ENCODE results near the gene CAMK1.

Gene CAMK1

DNA sequence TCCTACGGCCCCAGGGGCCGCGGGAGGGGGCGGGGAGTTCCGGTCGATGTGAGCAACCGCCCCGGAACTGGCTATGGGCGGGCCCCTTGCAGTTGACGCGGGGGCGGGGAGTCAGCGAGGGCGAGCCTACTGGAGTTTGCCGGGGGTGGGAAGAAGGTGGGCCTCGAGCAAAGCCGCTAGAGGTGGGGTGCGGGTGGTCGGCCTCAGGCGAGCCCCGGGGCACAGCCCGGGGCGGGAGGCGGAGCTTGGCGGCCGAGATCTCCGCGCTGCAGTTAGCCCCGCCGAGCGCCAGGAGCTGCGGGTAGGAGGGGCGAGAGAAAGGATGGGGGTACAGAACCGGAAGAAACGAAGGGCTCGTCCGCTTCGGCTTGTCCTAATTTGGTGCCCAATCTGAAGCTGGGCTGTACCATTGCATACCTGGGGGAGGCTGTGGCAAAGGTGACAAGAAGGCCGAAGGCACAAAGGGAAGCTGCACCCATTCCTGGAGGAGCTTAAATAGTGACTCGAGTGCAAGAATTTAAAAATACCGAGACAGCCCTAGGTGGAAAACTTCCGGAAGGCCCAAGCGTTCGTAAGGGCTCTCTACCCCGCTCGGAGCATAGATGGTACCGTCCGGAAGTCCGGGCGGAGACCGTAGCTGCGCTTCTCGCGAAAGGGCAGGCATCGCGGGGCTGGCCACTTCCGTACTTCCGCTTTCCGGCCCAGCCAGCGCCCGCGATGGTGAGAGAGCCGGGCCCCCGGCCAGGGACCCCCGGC, 22.8 kb upstream of the CAMK1 start, which contains the start of the genes ARPC4 and TADA3:
Gene ARPC4, plus strand, starts transcription at position 678 of the 756 bp plus-strand sequence. Its CDS starts 40 bp downstream, at position 718.
Gene TADA3, minus strand, starts transcription at position 69 of the 756 bp plus-strand sequence. CDS start 1,007 bp downstream, outside the sequence.
- peak; percentile 74 for DNase-seq (ENCODE audit: low spot score)

DNA sequence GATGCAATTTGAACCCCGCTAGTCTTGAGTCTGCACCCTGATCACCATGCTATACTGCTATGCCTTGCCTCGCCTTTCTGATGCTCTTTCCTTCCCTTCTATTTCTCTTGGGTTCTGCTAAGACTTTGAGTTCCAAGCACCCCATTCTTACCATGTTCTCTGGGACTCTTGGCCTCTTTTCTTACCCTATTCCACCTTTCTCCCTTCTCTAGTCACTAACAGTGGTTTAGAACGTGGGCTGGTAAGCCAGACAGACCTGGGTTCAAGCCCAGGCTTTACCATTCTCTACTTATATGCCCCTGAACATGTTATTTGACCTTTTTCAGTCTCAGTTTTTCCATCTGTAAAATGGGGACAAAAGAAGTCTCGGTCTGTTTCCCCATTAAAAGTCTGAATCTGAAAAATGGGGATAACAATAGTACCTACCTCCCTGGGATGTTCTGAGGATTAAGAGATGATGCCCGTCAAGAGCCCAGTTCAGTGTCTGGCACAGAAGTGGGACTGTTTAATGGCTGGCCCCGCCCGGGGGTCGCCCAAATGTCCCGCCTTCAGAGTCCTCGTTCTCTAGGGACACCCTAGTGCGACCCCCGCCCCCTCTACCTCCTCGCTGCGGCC, 22.1 kb upstream of the CAMK1 start:
- DNase-seq (ENCODE audit: low spot score) = no peak

DNA sequence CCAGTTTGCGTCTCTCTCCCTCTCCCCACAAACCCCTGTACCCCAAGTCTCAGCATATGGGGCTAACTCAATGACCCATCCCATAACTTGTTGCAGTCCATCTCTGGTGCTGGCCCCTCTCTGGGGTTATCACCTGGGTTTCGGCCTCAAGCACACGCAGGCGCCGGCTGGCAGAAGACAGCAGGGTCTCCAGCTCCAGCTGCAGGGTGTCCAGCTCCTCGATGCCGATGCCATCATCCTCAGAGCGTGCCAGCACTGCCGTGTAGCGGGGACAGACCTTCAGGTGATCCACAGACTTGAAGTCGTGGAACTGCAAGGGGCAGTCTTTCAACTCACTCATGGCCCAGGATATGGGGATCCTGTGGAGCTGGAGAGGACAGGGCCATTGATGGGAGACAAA, 21.4 kb upstream of the CAMK1 start:
- no peak for DNase-seq (ENCODE audit: low spot score)

DNA sequence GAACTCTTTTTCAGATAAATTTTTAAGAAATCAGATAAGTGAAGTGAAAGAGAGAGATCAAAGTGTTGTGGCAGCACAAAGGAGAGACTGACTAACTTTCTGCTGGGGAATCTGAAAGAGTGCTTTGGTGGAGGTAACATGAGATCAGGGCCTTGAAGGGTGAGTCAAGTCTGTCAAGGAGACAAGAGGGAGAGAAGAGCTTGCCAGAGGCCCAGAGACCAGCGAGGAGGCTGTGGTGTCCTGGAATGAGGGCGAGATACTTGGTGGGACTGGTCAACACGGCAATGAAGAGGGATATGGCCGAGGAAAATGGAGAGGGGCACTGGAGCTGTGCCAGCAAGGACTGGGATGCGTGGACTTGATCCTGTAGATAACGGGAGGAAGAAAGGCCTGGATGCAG, 18.0 kb upstream of the CAMK1 start:
- no peak for DNase-seq (ENCODE audit: low spot score)

DNA sequence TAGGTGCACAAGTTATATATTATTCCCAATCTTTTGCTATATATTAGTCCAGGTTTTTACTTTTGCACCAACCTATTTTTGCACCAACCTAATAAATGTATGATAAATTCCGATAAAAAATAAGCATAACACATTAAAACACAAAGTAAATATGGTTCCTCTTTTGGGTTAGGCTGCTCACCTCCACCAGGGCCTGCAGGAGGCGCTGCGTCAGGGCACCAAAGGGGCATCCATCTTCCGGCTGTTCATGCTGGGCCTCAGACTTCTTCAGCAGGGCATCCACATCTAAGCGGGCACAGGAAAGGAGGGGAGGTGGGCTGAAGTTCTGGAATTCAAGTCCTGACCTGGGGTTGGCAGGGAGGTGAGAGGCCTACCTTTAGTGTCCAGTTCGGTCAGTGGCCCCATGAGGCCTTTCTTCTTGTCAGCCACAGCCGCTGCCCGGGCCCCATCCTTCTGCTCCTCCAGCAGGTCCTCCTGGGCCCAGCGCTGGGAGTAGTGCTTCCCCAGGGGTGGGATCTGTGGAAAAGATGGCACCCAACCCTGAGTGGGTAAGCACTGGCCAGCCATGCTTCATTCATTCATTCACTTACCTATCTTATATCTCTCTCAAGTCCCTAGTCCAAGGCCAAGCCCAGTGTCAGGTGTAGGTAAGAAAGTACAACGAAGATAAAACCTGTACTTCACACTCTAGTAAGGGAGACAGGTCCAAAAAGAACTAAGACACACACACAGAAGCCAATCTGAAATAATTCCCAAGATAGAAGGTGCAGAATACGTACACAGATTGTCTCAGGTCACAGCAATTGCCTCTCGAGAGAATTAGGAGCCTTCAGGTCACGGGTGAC, 17.3 kb upstream of the CAMK1 start:
- no peak for DNase-seq (ENCODE audit: low spot score)

DNA sequence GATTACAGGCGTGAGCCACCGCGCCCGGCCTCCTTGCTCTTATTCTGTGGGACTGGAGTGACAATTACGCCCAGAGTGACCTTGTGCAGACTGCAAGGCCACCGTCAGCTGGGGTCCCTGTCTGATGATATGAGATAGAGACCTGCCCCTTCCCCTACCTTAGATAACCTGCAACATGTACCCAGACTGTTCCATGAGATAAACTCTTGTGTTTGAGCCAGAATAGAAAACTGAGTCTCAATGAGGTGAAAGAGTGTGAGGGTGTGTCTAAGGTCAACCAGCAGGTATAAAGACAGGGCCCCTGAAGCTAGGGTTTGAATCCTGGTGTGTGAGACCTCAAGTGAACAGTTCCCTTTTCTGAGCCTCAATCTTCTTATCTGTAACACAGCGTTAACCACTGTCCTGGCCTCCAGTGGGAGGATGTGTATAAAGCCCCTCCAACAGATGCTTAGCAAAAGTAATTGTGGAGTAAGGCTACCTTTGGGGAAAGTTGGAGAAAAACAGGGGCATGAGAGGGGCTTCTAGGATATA, 16.5 kb upstream of the CAMK1 start:
- no peak for DNase-seq (ENCODE audit: low spot score)

DNA sequence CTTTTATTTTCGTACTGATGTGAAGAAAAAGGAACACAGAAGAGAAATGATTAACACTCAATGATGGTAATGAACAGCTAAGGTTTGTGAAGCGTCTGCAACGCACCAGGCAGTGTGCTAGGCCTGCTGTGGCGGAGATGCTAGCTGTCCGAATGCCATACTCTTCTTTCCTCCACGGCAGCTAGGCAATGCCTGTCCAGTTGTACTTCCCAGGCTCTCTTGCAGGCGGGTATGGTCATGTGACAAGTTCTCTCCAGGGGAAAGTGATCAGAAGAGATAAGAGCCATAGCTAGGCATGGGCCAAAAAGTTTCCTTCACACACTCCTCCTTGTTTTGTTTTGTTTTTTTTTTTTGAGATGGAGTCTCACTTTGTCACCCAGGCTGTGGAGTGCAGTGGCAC, 15.9 kb upstream of the CAMK1 start:
- no peak for DNase-seq (ENCODE audit: low spot score)

DNA sequence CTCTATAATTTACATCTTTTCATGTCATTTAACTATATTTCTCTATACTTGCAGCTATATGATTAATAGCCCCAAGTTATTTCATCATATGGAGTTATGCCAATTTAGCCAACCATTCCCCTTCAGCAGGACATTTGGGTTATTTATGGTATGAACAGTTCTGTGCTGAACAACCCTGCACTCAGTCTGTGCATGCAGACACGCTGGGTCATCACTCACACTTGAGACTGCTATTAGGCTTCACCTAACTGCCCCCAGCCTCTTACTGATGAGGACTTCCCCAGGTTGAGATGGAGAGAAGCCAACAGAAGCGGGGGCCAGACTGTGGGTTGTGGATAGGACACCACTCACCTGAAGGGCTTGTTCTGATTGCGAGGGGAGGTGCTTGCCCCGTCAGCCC, 15.2 kb upstream of the CAMK1 start:
- no peak for DNase-seq (ENCODE audit: low spot score)

DNA sequence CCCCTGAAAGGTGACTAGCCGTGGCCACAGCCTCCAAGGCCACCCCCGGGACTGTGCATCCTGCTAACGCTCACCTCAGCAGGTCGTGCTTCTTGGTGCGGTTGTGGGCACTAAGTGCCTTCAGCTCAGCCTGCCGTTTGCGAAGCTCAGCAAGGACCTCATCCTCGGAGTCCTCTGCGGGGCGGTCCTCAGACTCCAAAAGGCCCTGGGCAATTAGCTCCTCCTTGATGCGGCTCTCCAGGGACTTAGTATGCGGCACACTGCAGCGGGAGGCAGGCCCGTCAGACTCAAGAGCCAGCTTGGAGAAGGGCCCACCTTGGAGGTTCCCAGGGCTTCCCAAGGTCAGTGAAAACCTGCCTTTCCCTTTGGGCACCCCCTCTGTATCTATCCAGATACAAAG, 14.2 kb upstream of the CAMK1 start:
- DNase-seq (ENCODE audit: low spot score) = no peak

DNA sequence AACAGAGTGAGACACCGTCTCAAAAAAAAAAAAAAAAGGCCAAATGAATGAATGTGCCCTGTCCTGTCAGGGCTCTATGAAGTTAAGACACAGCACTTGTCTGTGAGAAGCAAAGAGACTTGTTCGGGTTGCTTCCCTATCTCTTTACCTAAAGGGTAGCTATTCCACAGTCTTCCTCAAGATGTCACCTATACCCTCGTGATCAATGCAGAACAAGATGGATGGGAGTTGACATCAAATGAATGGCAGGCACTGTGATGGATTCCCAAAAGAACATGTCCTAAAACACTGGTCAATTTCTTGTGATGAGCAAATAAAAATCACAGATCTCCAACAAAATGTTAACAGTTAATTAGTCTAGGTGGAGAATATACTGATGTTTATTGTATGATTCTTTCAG, 13.0 kb upstream of the CAMK1 start:
- no peak for DNase-seq (ENCODE audit: low spot score)

DNA sequence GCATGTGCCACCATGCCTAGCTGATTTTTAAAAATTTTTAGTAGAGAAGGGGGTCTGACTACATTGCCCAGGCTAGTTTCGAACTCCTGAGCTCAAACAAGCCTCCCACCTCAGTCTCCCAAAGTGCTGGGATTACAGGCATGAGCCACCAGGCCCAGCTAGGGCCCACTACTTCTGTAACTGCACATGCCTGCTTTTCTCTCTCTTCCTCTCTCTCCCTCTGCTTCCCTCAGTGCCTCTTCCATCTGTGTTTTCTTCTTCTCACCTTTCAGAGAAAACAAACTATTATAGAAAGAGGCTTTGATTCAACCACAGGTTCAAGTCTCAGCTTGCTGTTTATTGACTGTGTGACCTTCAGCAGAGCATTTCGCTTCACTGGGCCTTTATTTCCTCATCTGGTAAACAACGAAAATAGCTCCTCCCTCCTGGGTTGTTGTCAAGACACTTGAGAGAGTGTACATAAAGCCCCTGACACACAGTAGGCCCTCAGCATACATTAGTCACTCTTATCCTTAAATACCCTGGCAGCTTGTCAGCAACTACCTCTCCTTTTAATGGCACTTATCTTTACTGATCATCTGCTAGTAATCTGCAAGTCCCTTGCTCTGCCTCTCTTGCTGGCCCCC, 12.3 kb upstream of the CAMK1 start:
- no peak for DNase-seq (ENCODE audit: low spot score)

DNA sequence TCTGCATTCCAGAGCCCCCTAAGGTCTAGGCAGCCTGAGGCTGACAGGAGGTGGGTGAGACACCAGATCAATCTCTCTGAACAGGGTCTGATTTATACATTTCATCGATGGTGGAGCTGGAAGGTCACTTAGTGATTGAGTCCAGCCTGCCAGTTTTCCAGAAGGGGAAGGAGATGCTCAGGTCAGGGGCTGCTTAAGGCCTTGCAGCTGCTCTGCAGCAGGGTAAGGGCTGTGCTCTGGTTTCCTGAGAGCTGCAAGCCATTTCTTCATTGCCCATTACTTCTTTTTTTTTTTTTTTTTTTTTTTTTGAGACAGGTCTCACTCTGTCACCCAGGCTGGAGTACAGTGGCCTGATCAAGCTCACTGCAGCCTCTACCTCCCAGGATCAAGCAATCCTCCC, 11.8 kb upstream of the CAMK1 start:
- no peak for DNase-seq (ENCODE audit: low spot score)

DNA sequence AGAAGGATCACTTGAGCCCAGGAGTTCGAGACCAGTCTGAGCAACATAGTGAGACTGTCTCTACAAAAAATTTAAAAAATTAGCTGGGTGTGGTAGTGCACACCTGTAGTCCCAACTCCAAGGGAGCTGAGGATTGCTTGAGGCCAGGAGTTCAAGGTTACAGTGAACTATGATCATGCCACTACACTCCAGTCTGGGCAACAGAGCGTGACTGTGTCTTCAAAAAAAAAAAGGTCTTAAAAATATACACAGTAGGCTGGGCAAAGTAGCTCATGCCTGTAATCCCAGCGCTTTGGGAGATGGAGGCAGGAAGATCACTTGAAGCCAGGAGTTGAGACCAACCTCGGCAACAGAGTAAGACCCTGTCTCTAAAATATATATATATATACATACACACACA, 11.2 kb upstream of the CAMK1 start:
- no peak for DNase-seq (ENCODE audit: low spot score)

DNA sequence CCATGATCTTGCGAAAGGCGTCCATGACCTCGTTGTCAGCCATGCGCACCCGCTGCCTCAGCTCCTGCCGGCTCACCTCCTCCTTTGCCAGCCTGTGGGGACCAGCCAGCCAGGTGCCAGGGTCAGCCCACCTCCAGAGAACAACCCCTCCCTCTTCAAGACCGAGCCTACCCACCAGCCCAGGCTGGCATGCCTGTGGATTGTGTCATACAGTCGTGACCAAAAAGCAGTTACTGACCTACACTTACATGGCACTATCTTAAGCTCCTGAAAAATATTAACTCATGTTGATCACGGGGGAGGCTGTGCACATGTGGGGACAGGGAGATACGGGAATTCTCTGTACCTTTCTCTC, 10.7 kb upstream of the CAMK1 start:
- DNase-seq (ENCODE audit: low spot score) = no peak

DNA sequence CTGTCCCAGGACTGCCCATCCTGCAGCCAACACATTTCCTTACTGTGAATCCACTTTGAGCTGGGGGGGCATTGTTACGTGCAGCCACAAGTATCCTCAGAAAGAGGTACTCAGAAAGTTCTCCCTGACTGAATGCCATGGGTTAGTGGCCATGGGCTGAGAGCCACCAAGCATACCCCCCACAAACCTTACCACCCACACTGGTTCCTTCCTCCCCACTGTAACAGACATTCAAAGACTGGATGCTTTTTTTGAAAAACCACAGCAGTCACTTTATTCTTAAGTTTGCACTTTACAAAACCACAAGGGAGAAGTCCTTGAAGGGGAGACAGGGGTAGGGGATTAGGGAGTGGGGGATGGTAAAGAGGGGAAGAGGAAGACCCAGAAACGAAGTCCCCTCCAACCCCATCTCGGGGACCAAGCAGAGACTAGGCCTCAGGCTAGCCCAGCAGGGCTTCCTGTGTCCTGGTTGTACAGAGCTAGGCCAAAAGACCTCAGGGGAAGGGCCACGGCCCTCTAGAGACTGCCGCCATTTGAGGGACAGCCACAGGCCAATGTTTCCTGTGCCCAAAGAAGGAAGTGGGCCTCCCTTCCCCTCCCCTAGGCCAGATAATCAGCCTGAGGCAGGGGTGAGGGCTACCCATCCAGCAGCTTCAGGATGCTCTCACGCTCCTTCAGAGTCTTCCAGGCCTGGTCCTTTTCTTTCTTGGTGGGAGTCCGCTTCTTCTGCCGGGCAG, 10.1 kb upstream of the CAMK1 start:
- DNase-seq (ENCODE audit: low spot score) = no peak

DNA sequence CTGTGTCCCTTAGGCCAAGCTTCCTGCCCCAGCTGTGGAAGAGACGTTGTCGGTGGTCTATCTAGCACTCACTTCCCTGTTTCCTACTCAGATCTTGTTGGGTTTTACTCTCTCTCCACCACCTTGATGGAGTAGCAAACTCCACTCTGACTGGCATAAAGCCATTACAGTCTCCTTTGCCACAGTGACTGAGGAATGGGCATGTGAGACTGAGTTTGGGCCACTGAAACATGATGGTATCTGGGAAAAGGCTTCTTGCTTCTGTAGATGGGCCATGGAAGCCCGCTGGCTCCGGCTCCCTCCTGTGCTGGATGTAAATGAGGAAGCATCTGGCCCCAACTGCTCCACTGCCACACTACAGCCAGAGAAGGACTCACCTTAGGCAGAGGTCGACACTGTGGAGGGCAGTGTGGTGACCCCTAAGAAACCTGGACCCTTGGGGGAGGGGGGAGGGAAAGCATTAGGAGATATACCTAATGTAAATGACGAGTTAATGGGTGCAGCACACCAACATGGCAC, 9.4 kb upstream of the CAMK1 start:
- DNase-seq (ENCODE audit: low spot score) = no peak

DNA sequence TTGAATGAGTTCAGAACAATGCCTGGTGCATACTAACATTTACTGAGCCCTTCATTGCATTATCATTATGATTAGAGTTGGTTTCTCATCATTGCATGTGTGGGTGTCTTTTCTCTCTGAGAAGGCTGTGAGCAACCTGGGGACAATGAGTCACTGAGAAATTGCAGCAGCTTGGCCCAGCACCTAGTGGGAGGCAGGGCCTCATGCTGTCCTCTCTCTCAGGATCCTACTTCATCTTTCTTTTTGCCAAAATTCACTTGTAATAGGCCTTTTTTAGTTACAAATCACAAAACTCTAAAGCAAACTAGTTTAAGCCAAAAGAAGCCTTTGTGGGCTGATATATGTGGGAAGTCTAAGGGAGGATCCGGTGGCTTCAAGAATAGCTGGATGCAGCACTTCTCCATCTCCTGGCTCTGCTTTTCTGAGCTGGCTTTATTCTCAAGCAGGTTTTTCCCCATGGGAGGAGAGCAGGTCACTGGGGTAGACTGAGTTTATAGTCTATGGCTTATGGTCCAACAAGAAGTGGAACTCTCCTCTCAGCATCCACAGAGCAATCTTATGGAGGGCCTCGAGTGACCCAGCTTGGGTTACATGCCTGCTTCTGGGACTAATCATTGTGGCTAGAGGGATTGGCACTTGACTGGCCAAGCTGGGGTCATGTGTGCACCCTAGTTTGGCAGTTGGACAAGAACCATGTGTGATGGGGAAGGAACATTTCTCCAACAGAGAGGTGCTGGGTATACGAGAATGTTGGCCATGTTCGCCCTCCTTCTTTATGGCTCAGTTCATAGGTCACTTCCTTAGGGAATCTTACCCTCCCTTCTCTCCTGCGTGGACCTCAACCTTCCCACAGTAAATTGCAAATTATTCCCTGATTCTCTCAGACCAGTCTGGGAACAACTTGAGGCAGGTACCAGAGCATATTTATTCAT, 8.7 kb upstream of the CAMK1 start:
- DNase-seq (ENCODE audit: low spot score) = no peak

DNA sequence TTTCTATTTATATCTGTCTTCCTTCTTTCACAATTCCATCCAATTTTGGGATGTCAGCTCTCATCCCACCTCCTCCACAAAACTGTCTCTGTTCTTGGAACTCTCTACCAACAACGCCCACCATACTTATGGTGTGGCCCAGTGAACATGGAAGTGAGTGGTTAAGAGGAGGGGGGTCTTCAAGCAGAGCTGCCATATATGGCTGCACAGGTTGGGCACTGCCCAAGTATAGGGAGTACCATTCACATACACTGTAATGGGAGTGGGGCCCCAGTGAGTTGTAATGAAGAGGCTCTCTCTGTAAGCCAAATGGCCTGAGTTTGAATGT, 7.9 kb upstream of the CAMK1 start:
- no peak for DNase-seq (ENCODE audit: low spot score)

DNA sequence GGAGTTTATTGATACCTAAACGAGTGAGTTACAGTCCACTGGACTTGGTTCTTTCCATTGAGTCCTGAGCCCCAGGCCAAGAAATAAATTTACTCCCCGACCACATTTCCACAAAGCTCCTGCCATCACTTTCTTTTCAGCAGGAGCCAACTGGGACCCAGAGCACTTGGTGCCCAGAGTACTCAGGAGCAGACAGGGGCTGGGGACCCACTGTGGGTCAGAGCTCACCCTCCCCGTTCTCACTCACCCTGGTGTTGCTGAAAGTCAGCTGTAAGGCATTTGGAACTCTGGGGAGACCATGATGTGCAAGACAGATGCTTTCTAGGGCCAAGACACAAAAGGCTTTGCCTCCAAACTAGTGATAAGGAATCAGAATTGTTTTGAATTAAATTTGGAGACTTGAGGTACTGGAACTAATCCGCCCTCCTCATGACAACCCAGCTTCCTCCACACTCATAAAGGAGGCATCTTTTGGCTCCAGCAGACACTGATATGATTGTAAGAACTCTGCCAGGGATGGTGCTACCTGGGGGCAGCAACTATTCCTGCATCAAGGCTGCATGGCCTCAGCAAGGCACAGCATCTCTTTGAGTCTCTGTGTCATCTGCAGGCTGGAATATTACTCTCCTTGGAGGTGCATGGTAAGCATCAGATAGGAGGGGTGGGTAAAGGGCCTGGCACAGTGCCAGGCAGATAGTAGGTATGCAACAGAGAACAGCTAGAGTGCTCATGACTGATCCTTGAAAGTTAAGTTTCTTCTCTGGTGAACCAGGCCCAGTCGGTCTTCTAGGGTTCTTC, 7.3 kb upstream of the CAMK1 start:
- no peak for DNase-seq (ENCODE audit: low spot score)

Data from COLO829 (cell line).